HEK293 (cell line): ENCODE measurements around the gene NFIC.
A peak's percentile ranks its signal among the peaks of the same experiment; 100 is the strongest.

Experiments used
- CTCF ChIP-seq: fragments of 450-650 bp; formaldehyde crosslinking; IDR thresholded peaks from 2 replicates; pipeline ENCODE4 v1.5.1; 2016; ENCODE audit warnings: missing biosample characterization, missing genetic modification characterization
- KLF16 ChIP-seq: fragments of 450-650 bp; formaldehyde crosslinking; IDR thresholded peaks from 2 replicates; pipeline ENCODE4 v1.5.1; 2017; ENCODE audit warnings: missing biosample characterization, missing genetic modification characterization
- REST ChIP-seq: fragments of 450-650 bp; formaldehyde crosslinking; IDR thresholded peaks from 2 replicates; pipeline ENCODE4 v1.5.1; 2016; ENCODE audit warnings: missing biosample characterization, missing genetic modification characterization
- YY1 ChIP-seq: fragments of 450-650 bp; formaldehyde crosslinking; IDR thresholded peaks from 2 replicates; pipeline ENCODE4 v1.5.1; 2018; ENCODE audit warnings: missing biosample characterization, missing genetic modification characterization
- ZNF18 ChIP-seq: fragments of 450-650 bp; formaldehyde crosslinking; IDR thresholded peaks from 2 replicates; pipeline ENCODE4 v1.5.1; 2016; ENCODE audit warnings: missing biosample characterization, missing genetic modification characterization
- ZNF558 ChIP-seq: fragments of 450-650 bp; formaldehyde crosslinking; IDR thresholded peaks from 2 replicates; pipeline ENCODE4 v1.5.1; 2016; ENCODE audit warnings: missing biosample characterization, missing genetic modification characterization
- ZNF639 ChIP-seq: fragments of 450-650 bp; formaldehyde crosslinking; IDR thresholded peaks from 2 replicates; pipeline ENCODE4 v1.5.1; 2016; ENCODE audit warnings: missing biosample characterization, missing genetic modification characterization
- ZNF660 ChIP-seq: fragments of 450-650 bp; IDR thresholded peaks from 2 replicates; pipeline ENCODE4 v1.5.1; 2018; ENCODE audit warnings: missing biosample characterization, mild to moderate bottlenecking, missing genetic modification characterization
- TF ChIP-seq, protein P1 (sequence below): IDR thresholded peaks from 2 replicates; pipeline ENCODE4 v1.6.1; 2011; ENCODE audit warnings: mild to moderate bottlenecking, low read depth, low read length, borderline replicate concordance
- TF ChIP-seq, protein P2 (sequence below): fragments of 450-650 bp; formaldehyde crosslinking; conservative IDR thresholded peaks from 2 replicates; pipeline ENCODE4 v1.5.1; 2016; ENCODE audit warnings: low read depth, missing biosample characterization, missing genetic modification characterization

- TF ChIP-seq ZNF18: no peak
- TF ChIP-seq CTCF (tag by site-specific recombination): peak; percentile 84
- TF ChIP-seq, protein P1, sequence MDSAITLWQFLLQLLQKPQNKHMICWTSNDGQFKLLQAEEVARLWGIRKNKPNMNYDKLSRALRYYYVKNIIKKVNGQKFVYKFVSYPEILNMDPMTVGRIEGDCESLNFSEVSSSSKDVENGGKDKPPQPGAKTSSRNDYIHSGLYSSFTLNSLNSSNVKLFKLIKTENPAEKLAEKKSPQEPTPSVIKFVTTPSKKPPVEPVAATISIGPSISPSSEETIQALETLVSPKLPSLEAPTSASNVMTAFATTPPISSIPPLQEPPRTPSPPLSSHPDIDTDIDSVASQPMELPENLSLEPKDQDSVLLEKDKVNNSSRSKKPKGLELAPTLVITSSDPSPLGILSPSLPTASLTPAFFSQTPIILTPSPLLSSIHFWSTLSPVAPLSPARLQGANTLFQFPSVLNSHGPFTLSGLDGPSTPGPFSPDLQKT: no peak
- peak; percentile 75; the same call in 1 of the 2 replicates for TF ChIP-seq ZNF639
- TF ChIP-seq YY1: no peak
- TF ChIP-seq, protein P2, sequence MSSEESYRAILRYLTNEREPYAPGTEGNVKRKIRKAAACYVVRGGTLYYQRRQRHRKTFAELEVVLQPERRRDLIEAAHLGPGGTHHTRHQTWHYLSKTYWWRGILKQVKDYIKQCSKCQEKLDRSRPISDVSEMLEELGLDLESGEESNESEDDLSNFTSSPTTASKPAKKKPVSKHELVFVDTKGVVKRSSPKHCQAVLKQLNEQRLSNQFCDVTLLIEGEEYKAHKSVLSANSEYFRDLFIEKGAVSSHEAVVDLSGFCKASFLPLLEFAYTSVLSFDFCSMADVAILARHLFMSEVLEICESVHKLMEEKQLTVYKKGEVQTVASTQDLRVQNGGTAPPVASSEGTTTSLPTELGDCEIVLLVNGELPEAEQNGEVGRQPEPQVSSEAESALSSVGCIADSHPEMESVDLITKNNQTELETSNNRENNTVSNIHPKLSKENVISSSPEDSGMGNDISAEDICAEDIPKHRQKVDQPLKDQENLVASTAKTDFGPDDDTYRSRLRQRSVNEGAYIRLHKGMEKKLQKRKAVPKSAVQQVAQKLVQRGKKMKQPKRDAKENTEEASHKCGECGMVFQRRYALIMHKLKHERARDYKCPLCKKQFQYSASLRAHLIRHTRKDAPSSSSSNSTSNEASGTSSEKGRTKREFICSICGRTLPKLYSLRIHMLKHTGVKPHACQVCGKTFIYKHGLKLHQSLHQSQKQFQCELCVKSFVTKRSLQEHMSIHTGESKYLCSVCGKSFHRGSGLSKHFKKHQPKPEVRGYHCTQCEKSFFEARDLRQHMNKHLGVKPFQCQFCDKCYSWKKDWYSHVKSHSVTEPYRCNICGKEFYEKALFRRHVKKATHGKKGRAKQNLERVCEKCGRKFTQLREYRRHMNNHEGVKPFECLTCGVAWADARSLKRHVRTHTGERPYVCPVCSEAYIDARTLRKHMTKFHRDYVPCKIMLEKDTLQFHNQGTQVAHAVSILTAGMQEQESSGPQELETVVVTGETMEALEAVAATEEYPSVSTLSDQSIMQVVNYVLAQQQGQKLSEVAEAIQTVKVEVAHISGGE (tag by site-specific recombination): no peak
- no peak for TF ChIP-seq REST
- no peak for TF ChIP-seq ZNF660 (tag by site-specific recombination)
- no peak for TF ChIP-seq KLF16
- TF ChIP-seq ZNF558 (tag by site-specific recombination): no peak
Measured at GRCh38 chr19:3324405-3324856, 42.0 kb upstream of the NFIC start.
